Mononuclear cell (primary cell): ENCODE measurements around the gene GPC1. TPM values are rescaled to one million over a fixed set of nuclear protein-coding genes. Genes with fewer than 3 reads are reported as not detected.

ENCODE experiments used
- H3K27me3 ChIP-seq: 2 replicates; pipeline ENCODE4 v1.6.0; 2011; ENCODE audit warnings: low read length, control low read depth; ENCODE audit not compliant: insufficient read depth
- H3K4me1 ChIP-seq: 2 replicates; pipeline ENCODE4 v1.5.1; 2011; ENCODE audit warnings: mild to moderate bottlenecking, low read length, control low read depth; ENCODE audit not compliant: insufficient read depth
- H3K4me3 ChIP-seq: 2 replicates; pipeline ENCODE4 v1.5.1; 2011; ENCODE audit warnings: mild to moderate bottlenecking, low read length, moderate library complexity
- H3K9me3 ChIP-seq: 2 replicates; pipeline ENCODE4 v1.5.1; 2011; ENCODE audit warnings: low read depth, mild to moderate bottlenecking, control low read depth, low read length
- total RNA-seq: library from RNA; depleted of rRNA; stranded (reverse); fragments of >200 nt; gene quantifications from one replicate; pipeline ENCODE4 v1.2.3, GENCODE V29; 2012

The GPC1 gene
- total RNA-seq, 1 donor: 0.42 TPM

DNA sequence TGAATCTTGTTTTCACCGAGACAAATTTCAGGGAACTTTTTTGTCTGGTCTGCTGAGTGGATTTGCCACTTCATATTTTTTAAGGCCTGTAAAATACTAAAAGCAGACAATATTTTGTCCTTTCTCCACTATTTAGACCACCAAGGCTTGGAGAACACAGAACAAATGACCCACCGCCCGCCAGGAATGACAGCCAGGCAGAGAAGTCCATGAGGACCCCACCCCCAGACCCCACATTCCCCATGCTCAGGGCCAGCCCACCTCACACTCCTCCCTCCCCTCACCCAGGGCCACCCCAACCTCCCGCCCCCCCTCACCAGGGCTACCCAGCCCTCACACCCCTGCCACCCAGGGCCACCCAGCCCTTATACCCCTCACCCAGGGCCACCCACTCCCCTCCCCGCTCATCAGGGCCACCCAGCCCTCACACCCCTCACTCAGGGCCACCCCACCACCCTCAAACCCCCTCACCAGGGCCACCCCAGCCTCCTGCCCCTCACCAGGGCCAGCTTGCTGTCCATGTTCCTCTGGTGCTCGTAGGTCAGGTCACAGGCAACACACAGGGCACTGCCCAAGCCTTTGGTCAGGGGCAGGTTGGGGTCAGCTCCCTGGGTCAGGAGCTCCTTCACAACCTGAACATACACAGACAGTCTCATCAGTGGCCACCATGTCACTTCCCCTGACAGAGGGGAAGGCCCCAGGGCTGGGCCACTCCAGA, 71.8 kb downstream of the GPC1 start:
- no peaks in the 10 kb centered on the region for H3K27me3 ChIP-seq
- H3K4me1 ChIP-seq: no peaks in the 10 kb centered on the region
- no peaks in the 10 kb centered on the region for H3K9me3 ChIP-seq
- H3K4me3 ChIP-seq: no peak overlapping the region

DNA sequence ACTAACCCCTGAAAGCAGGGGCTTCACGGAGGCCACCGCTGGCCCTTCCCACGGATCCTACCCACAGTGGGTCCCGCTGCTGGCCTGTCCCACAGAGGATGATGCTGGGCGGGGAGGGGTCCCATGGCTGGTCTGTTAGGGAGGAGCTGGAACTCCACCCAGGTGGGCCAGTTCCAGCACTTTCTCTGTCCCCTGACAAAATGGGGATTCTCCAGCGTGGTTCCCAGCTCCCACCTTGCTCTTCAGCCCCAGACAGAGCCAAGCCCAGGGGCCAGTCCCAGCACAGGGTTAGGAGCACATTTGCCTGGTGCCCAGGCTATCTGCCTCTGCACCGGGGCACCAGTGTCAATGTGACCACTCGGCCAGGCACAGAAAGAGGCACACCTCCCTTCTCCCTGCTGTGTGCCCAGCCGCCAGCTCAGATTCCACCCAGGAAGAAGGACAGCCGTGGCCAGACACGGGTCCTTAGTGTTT, 72.4 kb downstream of the GPC1 start:
- Histone ChIP-seq H3K4me3 (no peak overlapping the region), H3K27me3 (no peaks in the 10 kb centered on the region), H3K4me1 (no peaks in the 10 kb centered on the region), H3K9me3 (no peaks in the 10 kb centered on the region)

DNA sequence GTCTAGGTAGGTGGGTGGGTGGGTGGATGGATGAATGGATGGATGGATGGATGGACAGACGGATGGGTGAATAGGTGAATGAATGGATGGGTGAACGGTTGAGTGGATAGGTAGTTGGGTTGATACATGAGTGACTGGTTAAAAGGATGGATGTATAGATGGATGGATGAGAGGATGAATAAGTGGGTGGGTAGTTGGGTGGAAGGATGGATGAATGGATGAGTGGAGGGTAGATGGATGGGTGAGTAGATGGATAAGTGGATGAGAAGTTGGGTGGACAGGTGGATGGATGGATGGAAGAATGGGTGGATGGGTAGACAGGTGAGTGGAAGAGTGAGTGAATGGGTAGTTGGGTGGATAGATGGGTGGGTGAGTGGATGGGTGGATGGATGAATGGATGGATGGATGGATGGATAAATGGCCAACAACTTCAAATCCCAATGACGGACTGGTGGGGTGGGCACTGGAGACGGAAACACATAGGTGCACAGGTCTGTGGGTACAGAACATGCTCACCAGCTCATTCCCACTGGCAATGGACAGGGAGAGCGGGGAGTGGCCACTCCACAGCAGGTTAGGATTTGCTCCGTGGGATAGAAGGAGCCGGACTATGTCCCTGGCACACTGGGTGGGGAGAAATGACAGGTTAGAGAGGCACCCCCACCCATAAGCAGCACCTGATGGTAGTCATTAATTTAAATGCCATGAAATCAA, 73.5 kb downstream of the GPC1 start:
- no peak overlapping the region for H3K4me3 ChIP-seq

DNA sequence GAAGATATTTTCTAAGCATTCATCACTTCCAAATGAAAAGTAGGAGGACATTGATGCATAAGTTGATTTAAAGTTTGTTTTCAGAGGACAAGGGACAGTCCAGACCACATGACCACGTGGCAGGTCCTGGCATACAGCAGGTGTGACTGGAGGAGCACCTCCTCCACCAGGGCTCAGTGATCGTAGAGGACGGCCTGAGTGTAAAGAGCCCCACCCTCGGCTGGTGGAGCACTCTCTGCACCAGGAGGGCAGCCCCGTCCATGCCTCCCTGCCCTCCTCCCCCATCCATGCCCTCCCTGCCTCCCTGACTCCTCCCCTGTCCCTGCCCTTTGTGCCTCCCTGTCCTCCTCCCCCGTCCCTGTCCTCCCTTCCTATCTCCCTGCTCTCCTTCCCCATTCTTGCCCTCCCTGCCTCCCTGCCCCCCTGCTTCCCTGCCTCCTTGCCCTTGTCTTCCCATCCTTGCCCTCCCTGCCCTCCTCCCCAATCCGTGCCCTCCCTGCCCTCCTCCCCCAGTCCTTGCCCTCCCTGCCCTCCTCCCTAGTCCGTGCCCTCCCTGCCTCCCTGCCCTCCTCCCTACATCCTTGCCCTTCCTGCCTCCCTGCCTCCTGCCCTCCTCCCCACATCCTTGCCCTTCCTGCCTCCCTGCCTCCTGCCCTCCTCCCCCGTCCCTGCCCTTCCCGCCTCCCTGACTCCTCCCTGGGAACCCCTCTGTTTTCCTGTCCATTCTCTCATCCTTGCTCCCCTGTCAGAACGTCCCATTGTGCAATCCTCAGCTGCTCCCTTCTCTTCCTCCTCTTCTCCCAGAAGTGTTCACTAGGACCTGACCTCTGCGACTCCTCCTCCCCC, 74.4 kb downstream of the GPC1 start:
- H3K27me3 ChIP-seq: no peaks in the 10 kb centered on the region

More for the DNA sequence above, 73.5 kb downstream of the GPC1 start:
- H3K27me3 ChIP-seq: no peaks in the 10 kb centered on the region
- H3K4me1 ChIP-seq: peaks cover 8% of the 10 kb centered on the region
- no peaks in the 10 kb centered on the region for H3K9me3 ChIP-seq

DNA sequence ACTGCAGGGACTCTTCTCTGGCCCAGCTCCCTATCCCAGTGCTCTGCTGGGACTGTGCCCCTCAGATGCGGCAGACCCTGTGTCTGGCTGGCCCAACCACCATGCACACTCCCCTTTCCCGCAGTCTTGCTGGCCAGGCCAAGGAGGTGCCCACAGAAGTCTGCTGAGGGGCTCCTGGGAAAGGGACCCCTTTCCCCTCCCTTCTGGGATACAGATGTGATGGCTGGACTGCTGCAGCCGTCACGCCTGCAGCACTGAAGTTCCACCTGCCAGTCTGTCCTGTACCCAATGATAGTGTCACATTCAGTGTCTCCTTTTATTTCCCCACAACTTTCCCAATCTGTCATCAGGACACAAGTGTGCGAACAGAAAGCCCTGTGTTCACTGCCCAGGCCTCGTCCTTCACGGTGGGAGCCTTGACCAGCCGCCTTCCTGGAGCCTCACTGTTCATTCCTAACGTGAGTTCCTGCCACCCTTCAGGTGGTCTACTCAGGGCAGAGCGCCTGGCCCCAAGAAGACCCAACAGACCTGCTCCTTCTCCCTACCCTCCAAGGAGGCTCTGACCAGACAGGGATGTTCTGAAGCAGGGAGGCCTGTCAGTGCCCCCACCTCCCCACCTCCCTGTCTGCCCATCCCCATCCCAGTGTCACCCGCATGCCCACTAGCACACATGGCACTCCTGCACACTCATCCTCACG, 75.2 kb downstream of the GPC1 start:
- Histone ChIP-seq H3K4me1 (peaks cover 16% of the 10 kb centered on the region), H3K4me3 (no peak overlapping the region), H3K9me3 (no peaks in the 10 kb centered on the region), H3K27me3 (no peaks in the 10 kb centered on the region)

More for the DNA sequence above, 74.4 kb downstream of the GPC1 start:
- H3K9me3 ChIP-seq: no peaks in the 10 kb centered on the region
- H3K4me1 ChIP-seq: peaks cover 16% of the 10 kb centered on the region
- H3K4me3 ChIP-seq: no peak overlapping the region

DNA sequence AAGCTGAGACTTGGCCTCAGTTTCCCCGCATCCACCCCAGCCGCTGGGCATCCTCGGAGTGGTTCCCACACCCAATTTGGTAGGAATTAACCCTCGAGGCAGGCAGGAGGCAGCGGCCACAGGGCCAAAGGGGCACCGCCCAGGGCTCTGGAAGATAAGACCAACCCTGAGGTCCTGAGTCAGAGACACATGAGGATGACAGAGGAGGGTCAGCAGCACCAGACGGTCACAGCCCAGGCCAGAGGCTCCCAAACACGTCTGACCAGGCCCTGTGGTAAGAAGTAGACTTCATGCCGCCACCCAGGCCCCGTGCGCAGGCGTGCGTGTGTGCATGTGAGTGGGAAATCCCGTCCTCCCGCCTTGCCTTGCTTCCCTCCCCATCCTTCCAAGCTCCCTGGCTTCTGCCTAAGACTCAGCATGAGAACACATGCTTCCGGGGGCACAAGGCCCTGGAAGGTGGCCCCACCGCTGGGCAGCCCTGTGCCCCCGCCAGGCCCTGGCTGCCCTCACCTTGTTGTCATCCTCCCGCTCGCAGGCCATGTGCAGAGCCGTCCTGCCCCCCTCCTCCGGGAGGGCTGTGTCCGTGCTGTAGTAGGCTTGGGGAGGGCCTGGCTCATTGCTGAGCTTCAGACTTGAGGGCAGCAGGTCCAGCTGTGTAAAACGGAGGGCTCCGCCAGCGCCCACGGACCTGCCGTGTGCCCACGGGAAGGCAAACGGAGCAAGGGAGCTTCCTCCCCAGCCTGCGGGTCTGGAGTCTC, 76.1 kb downstream of the GPC1 start:
- Histone ChIP-seq H3K4me3 (no peak overlapping the region), H3K4me1 (peaks cover 16% of the 10 kb centered on the region), H3K9me3 (no peaks in the 10 kb centered on the region), H3K27me3 (no peaks in the 10 kb centered on the region)

DNA sequence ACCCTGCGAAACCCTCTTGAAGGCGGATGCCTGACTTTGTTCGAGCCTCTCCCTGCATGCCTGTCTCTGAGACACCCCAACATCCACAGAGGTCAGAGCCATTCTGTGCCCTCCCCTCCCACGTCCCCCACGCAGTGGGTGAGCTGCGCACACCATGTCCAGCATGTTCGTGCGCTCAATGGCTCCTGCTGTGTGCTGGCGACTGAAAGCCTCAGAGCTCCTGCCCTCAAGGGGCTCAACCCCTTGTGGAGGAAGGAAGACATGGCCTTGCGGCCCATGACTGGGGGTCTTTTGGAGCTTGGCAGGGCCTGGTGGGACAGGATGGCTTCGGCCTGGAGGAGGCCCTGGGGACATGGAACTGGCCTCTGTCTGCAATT, 76.6 kb downstream of the GPC1 start:
- Histone ChIP-seq H3K4me3 (no peak overlapping the region), H3K9me3 (no peaks in the 10 kb centered on the region), H3K4me1 (peaks cover 16% of the 10 kb centered on the region), H3K27me3 (no peaks in the 10 kb centered on the region)

DNA sequence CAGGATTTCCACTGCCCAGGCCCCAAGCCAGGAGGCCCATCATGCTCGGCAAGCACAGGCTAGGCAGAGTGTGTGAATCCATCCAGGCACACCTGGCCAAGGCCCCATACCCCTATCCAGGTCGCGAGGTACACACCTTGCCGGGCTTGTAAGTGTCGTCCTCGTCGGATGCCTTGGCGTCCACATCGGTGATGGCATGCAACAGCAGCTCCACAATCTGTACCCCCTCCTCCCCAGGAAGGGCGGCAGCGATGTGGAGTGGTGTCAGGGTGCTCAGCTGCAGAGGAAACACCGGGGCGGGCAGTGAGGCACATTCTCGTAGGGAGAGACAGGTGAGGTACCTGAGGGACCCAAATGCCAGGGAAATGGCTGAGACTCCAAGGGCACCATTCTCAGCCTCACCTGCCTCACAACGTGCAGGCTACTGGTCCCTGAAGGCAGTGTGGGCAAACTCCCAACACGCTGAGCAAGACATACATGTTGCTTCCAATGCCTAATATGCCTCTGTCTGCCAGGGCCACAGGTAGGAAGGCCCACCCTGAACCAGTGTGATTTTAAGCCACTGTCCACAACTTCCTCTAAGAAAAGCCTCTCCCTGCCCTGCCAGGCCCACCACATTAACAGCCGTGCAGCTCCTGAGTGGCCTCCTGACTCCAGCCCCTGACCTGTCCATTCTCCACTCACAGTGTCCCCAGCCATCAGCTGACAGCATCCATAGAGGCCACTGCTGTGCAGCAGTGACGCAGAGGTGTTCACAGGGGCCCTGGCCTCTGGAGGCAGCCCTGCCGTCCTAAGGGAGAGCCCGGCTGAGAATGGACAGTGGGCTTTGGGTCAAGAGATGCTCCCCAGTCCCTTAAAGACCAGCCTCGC, 77.4 kb downstream of the GPC1 start:
- peaks cover 16% of the 10 kb centered on the region for H3K4me1 ChIP-seq
- H3K4me3 ChIP-seq: no peak overlapping the region
- H3K27me3 ChIP-seq: no peaks in the 10 kb centered on the region
- no peaks in the 10 kb centered on the region for H3K9me3 ChIP-seq

DNA sequence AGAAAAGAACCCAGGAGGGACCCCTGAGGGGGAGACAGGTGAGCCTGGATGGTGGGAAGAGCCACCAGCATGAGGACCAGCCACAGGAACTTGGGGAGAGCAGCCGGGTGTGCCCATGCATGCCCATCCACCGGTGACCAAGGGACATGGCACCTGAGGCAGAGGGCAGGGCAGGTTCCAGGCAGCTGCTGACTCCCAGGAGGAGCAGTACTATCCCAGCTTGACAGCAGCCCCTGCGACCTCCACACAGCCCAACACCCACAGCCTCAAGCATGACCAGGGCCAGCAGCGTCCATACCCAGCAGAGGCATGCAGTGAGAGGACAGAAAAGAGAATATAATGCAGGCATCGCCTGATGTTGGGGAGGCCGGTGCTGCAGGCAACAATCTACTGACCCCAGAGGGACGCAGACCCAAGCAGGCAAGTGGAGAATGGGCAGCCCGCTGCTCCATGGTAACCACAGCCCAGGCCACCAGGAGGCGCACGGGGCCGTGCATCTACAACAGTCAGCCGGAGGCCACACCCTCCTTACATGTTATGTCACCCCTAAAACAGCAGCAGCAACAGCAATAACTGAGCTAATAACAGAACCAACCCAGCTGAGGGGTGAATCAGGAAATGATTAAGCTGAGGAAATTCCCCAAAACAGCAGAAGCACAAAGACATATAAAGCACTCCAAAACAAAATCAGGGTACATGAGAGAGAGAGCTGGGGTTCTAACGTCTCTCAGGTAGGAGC, 78.3 kb downstream of the GPC1 start:
- Histone ChIP-seq H3K9me3 (no peaks in the 10 kb centered on the region), H3K4me1 (peaks cover 16% of the 10 kb centered on the region), H3K4me3 (no peak overlapping the region), H3K27me3 (no peaks in the 10 kb centered on the region)

DNA sequence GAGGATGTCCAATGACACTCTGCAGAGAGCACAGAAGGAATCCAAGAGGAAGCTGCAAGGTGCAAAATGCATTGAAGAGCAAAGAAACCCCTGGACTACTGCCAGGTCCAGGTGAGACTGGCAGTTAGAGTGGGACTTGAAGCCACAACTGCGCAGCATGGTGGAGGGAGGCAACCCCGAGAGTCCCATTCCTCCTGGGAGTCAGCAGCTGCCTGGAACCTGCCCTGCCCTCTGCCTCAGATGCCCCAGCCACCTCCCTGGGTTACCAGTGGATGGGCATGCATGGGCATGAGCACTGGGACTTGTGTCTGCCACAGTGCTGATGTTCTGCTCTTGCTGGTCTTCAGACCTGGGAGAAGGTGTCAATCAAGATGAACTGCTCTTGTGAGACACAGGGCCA, 79.2 kb downstream of the GPC1 start:
- H3K27me3 ChIP-seq: no peaks in the 10 kb centered on the region
- no peaks in the 10 kb centered on the region for H3K9me3 ChIP-seq
- H3K4me3 ChIP-seq: no peak overlapping the region
- H3K4me1 ChIP-seq: peaks cover 16% of the 10 kb centered on the region

DNA sequence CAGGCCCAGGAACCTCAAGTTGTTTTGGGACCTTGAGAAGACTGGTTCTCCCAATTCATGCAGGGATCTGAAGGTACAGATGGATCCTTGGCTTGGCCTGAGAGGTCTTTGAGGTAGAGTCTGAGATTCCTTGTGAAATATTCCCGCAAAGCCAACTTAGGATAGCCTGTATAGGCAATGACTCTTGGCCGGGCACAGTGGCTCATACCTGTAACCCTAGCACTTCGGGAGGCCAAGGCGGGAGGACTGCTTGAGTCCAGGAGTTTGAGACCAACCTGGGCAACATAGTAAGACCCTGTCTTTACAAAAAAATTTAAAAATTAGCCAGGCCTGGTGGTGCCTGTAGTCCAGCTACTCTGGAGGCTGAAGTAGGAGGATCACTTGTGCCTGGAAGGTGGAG, 81.9 kb downstream of the GPC1 start:
- Histone ChIP-seq H3K4me1 (peaks cover 16% of the 10 kb centered on the region), H3K27me3 (no peaks in the 10 kb centered on the region), H3K4me3 (no peak overlapping the region), H3K9me3 (no peaks in the 10 kb centered on the region)
